Measurements from ENCODE around the gene SDK1. TPM values are rescaled to one million over a fixed set of nuclear protein-coding genes. Genes with fewer than 3 reads are reported as not detected.

Gene SDK1
- polyA plus RNA-seq, 2 of the 4 experiments (the other 2 are of a cell fraction): 0.12 to 0.28 TPM

DNA sequence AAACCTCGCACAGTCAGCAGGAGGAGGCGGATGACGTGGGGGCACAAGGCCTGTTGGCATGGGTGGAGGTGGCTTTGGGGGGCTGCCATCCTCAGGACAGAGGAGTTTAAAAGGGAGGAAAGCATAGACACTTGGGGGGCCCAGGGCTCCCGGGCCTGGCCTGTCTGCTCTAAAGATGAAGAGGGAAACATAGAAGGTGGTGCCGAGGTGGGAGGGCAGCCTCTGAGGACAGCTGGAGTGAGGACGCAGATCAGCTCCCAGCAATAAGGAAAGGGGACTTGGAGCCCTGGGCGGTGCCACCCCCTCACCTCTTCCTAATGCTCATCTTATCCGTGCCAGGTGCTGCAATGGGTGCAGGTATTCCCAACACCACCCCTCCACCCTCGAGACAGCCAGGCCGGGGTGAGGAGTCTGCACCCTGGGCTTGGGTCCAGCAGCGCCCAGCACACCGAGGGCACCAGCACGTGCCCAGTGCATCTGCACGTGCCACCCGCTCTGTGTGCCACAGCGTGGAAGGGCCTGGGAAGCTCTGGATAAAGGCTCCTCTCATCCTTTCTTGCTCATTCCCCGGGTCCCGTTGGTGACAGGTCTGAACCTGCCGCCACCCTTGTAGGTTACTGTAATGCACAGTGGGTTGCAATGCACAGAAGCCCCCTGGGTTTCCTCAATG is 815.0 kb downstream of the SDK1 start:
- H3K27ac ChIP-seq: no peak overlapping the region
- H3K9me3 ChIP-seq: peaks cover 17% of the 10 kb centered on the region; the same call in 2 of the 3 replicates
- FAIRE-seq (no peak), ATAC-seq (no peak), DNase-seq (ENCODE audit: low read depth in 1 of 2, low spot score in 1 of 2) (no peak)
- 30% methylated on average over 13 of the region's 19 CpGs for WGBS (ENCODE audit: missing lambda C conversion rate)
- ChIA-PET CTCF (interaction anchor here (1.0 to 3.2 kb wide), 2 partner anchors 13 to 194 kb away, joined by 3 to 14 read pairs; no protein-coding TSS in a partner anchor), POLR2A (no interaction called here)
- TF ChIP-seq TP53 (CRISPR knock-in tag; IDR thresholded peaks at IDR 0.05): no peak
- no peak for TF ChIP-seq EHMT2 (IDR thresholded peaks at IDR 0.05; ENCODE audit: low read depth)
- no peak for TF ChIP-seq FOSL2 (IDR thresholded peaks at IDR 0.05)
- TF ChIP-seq FOSL2 (CRISPR knock-in tag; IDR thresholded peaks at IDR 0.05): no peak
- TF ChIP-seq KDM5A (IDR thresholded peaks at IDR 0.05): no peak
- TF ChIP-seq ZFP36 (IDR thresholded peaks at IDR 0.05; ENCODE audit: borderline replicate concordance, partially characterized antibody): no peak
- TF ChIP-seq, protein P1, sequence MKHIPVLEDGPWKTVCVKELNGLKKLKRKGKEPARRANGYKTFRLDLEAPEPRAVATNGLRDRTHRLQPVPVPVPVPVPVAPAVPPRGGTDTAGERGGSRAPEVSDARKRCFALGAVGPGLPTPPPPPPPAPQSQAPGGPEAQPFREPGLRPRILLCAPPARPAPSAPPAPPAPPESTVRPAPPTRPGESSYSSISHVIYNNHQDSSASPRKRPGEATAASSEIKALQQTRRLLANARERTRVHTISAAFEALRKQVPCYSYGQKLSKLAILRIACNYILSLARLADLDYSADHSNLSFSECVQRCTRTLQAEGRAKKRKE (CRISPR knock-in tag; IDR thresholded peaks at IDR 0.05; ENCODE audit: low read depth): no peak
- TF ChIP-seq EP300 (IDR thresholded peaks at IDR 0.05): no peak
- no peak for TF ChIP-seq HDAC2 (IDR thresholded peaks at IDR 0.05)
- no peak for TF ChIP-seq CHD2 (IDR thresholded peaks at IDR 0.05; ENCODE audit: low read length, partially characterized antibody)
- no peak for TF ChIP-seq HEYL (CRISPR knock-in tag; IDR thresholded peaks at IDR 0.05)
- TF ChIP-seq HOXB5 (CRISPR knock-in tag; IDR thresholded peaks at IDR 0.05): no peak
- no peak for TF ChIP-seq HOXA7 (CRISPR knock-in tag; IDR thresholded peaks at IDR 0.05)
- H3K4me3 ChIP-seq: no peak overlapping the region
- H3K4me2 ChIP-seq: no peak overlapping the region
- no peaks in the 10 kb centered on the region for H3K4me1 ChIP-seq

DNA sequence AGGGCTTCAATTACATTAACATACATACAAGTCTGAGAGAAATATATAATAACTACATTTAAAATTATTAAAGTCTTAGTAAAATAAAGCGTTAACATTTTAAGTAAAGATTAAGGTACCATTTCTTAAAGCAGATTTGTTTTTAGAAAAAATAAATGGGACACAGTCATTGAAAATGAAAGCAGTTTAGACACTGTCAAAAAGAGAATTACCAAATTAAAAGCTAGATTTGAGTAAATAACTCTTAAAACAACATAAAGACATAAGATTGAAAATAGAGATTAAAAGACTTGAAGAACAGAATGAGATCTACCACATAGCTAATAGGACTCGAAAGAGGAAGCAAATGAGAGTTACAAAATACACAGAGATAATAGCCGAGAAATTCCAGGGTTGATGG is 818.8 kb downstream of the SDK1 start:
- Histone ChIP-seq H3K9me3 (peaks cover 29% of the 10 kb centered on the region), H3K4me1 (no peaks in the 10 kb centered on the region), H3K4me2 (no peak overlapping the region), H3K4me3 (no peak overlapping the region), H3K27ac (no peak overlapping the region)
- FAIRE-seq (no peak), DNase-seq (ENCODE audit: low read depth in 1 of 2, low spot score in 1 of 2) (no peak), ATAC-seq (no peak)
- 25% methylated on average over 3 of the region's 3 CpGs for WGBS (ENCODE audit: missing lambda C conversion rate)
- ChIA-PET POLR2A (no interaction called here), CTCF (interaction anchor here (1.0 kb wide), 1 partner anchor 115 kb away, joined by 3 read pairs; no protein-coding TSS in a partner anchor)
- TF ChIP-seq ZC3H11A (IDR thresholded peaks at IDR 0.05) (no peak), JUN (IDR thresholded peaks at IDR 0.05) (no peak), ZSCAN20 (CRISPR knock-in tag; IDR thresholded peaks at IDR 0.05) (no peak), KDM5A (IDR thresholded peaks at IDR 0.05) (no peak), BHLHE40 (IDR thresholded peaks at IDR 0.05; ENCODE audit: low read depth, low read length) (no peak), FOSB (CRISPR knock-in tag; IDR thresholded peaks at IDR 0.05) (no peak)
- TF ChIP-seq, protein P2, sequence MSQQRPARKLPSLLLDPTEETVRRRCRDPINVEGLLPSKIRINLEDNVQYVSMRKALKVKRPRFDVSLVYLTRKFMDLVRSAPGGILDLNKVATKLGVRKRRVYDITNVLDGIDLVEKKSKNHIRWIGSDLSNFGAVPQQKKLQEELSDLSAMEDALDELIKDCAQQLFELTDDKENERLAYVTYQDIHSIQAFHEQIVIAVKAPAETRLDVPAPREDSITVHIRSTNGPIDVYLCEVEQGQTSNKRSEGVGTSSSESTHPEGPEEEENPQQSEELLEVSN (IDR thresholded peaks at IDR 0.05; ENCODE audit: borderline replicate concordance, low read depth): no peak

DNA sequence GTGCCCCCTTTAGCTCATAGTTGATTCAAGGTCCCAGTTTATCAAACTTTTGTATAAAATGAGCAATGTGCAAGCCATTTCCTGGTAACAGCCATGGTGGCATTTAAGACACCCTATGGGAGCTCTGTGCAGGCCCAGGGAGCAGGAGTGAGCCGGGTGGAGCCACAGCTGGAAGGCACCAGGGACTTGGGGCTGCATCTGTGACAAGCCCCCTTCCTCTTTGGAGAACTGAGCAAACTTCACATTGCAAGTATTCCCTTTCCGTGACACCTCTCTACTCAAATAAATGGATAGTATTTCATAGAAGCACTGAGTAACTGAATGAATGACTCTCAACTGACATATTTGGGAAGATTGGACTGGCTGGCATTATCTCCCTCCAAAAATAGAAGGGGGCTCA is 822.3 kb downstream of the SDK1 start:
- H3K27ac ChIP-seq: no peak overlapping the region
- POLR2A ChIA-PET: no interaction called here
- no peak overlapping the region for H3K4me3 ChIP-seq
- ATAC-seq (no peak), FAIRE-seq (no peak), DNase-seq (ENCODE audit: low read depth in 1 of 2, low spot score in 1 of 2) (no peak)
- CTCF ChIA-PET: no interaction called here
- H3K9me3 ChIP-seq: peaks cover 26% of the 10 kb centered on the region
- no peak for TF ChIP-seq CEBPB (IDR thresholded peaks at IDR 0.05)
- TF ChIP-seq MAFK (IDR thresholded peaks at IDR 0.05; ENCODE audit: partially characterized antibody): no peak
- no peak for TF ChIP-seq MYC (IDR thresholded peaks at IDR 0.05; ENCODE audit: borderline replicate concordance, low read length)
- TF ChIP-seq EHF (CRISPR knock-in tag; IDR thresholded peaks at IDR 0.05): no peak
- TF ChIP-seq CBX8 (IDR thresholded peaks at IDR 0.05): no peak
- TF ChIP-seq, protein P2 (IDR thresholded peaks at IDR 0.05; ENCODE audit: borderline replicate concordance, low read depth): no peak
- TF ChIP-seq POLR2A (IDR thresholded peaks at IDR 0.05; ENCODE audit: low read length): no peak
- TF ChIP-seq, protein P3, sequence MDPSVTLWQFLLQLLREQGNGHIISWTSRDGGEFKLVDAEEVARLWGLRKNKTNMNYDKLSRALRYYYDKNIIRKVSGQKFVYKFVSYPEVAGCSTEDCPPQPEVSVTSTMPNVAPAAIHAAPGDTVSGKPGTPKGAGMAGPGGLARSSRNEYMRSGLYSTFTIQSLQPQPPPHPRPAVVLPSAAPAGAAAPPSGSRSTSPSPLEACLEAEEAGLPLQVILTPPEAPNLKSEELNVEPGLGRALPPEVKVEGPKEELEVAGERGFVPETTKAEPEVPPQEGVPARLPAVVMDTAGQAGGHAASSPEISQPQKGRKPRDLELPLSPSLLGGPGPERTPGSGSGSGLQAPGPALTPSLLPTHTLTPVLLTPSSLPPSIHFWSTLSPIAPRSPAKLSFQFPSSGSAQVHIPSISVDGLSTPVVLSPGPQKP (IDR thresholded peaks at IDR 0.05; ENCODE audit: low read depth, low read length): no peak
- TF ChIP-seq BHLHE40 (IDR thresholded peaks at IDR 0.05; ENCODE audit: low read depth, low read length): no peak
- no peak for TF ChIP-seq FOSL2 (IDR thresholded peaks at IDR 0.05)
- no peak for TF ChIP-seq FOSL2 (CRISPR knock-in tag; IDR thresholded peaks at IDR 0.05)
- TF ChIP-seq, protein P4, sequence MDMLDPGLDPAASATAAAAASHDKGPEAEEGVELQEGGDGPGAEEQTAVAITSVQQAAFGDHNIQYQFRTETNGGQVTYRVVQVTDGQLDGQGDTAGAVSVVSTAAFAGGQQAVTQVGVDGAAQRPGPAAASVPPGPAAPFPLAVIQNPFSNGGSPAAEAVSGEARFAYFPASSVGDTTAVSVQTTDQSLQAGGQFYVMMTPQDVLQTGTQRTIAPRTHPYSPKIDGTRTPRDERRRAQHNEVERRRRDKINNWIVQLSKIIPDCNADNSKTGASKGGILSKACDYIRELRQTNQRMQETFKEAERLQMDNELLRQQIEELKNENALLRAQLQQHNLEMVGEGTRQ (IDR thresholded peaks at IDR 0.05): no peak
- TF ChIP-seq ESRRA (IDR thresholded peaks at IDR 0.05; ENCODE audit: borderline replicate concordance, low read length): no peak
- TF ChIP-seq RFX5 (IDR thresholded peaks at IDR 0.05): no peak
- no peaks in the 10 kb centered on the region for H3K4me1 ChIP-seq
- 30% methylated on average over 2 of the region's 2 CpGs for WGBS (ENCODE audit: missing lambda C conversion rate)
- no peak overlapping the region for H3K4me2 ChIP-seq

All from A549 (cell line).